ENCODE results near the gene PLCB1. TPM values are rescaled to one million over a fixed set of nuclear protein-coding genes. Genes with fewer than 3 reads are reported as not detected.
A peak's percentile ranks its signal among the peaks of the same experiment; 100 is the strongest.

The PLCB1 gene
- total and polyA plus RNA-seq, 4 donors, result 1.6 to 43.8 (median 6.1) TPM

- WGBS, 2 donors, result 44 to 81% methylated on average over 2 of the region's 2 CpGs
- no peak for DNase-seq
- no peak for TF ChIP-seq CTCF (IDR thresholded peaks at IDR 0.05; ENCODE audit: control extremely low read depth, extremely low read depth)
These were observed 671.0 kb downstream of the PLCB1 start for GRCh38 chr20:8803065-8803464.

GRCh38 chr20:8803941-8804340, 671.9 kb downstream of the PLCB1 start:
- no peak for DNase-seq
- H3K9ac ChIP-seq (ENCODE audit: insufficient read depth in 1 of 2, low read length in 2 of 2), result no peak overlapping the region
- 91 to 92% methylated on average over 6 of the region's 6 CpGs for WGBS, 2 donors
- H3K4me1 ChIP-seq (ENCODE audit: control insufficient read depth in 5 of 5, insufficient read depth in 5 of 5, low read length in 5 of 5), result peaks cover 0 to 3% (median 0%) of the 10 kb centered on the region in 5 donors
- no peak for ATAC-seq (ENCODE audit: insufficient read depth, low FRiP score)
- H3K4me3 ChIP-seq, result no peak overlapping the region
- no peaks in the 10 kb centered on the region for H3K9me3 ChIP-seq (ENCODE audit: control insufficient read depth in 4 of 4, insufficient read depth in 3 of 4, low read length in 3 of 4)
- no peak overlapping the region for H3K27ac ChIP-seq (ENCODE audit: low read depth in 1 of 2, low read length in 1 of 2)
- no peaks in the 10 kb centered on the region for H3K27me3 ChIP-seq (ENCODE audit: control insufficient read depth in 3 of 3, insufficient read depth in 3 of 3, low read length in 2 of 3)
- no peak for TF ChIP-seq CTCF (IDR thresholded peaks at IDR 0.05; ENCODE audit: control extremely low read depth, extremely low read depth)
- no peaks in the 10 kb centered on the region for H3K36me3 ChIP-seq (ENCODE audit: control insufficient read depth in 4 of 4, insufficient read depth in 4 of 4, low read length in 4 of 4)

More at GRCh38 chr20:8803065-8803464, 671.0 kb downstream of the PLCB1 start:
- Histone ChIP-seq H3K9ac (ENCODE audit: insufficient read depth in 1 of 2, low read length in 2 of 2) (no peak overlapping the region), H3K9me3 (ENCODE audit: control insufficient read depth in 4 of 4, insufficient read depth in 3 of 4, low read length in 3 of 4) (no peaks in the 10 kb centered on the region), H3K27me3 (ENCODE audit: control insufficient read depth in 3 of 3, insufficient read depth in 3 of 3, low read length in 2 of 3) (no peaks in the 10 kb centered on the region), H3K36me3 (ENCODE audit: control insufficient read depth in 4 of 4, insufficient read depth in 4 of 4, low read length in 4 of 4) (no peaks in the 10 kb centered on the region), H3K27ac (ENCODE audit: low read depth in 1 of 2, low read length in 1 of 2) (peak overlapping the region in 1 of 2 donors; percentile 18), H3K4me3 (no peak overlapping the region), H3K4me1 (ENCODE audit: control insufficient read depth in 5 of 5, insufficient read depth in 5 of 5, low read length in 5 of 5) (peaks cover 0 to 3% (median 0%) of the 10 kb centered on the region in 5 donors)
- no peak for ATAC-seq (ENCODE audit: insufficient read depth, low FRiP score)

- ATAC-seq (ENCODE audit: insufficient read depth, low FRiP score) (no peak), DNase-seq (no peak)
- H3K4me3 ChIP-seq, result no peak overlapping the region
- H3K27me3 ChIP-seq (ENCODE audit: control insufficient read depth in 3 of 3, insufficient read depth in 3 of 3, low read length in 2 of 3), result no peaks in the 10 kb centered on the region
- no peaks in the 10 kb centered on the region for H3K36me3 ChIP-seq (ENCODE audit: control insufficient read depth in 4 of 4, insufficient read depth in 4 of 4, low read length in 4 of 4)
- no peak overlapping the region for H3K9ac ChIP-seq (ENCODE audit: insufficient read depth in 1 of 2, low read length in 2 of 2)
- WGBS, 2 donors, result 81 to 93% methylated on average over 6 of the region's 6 CpGs
- no peak for TF ChIP-seq CTCF (IDR thresholded peaks at IDR 0.05; ENCODE audit: control extremely low read depth, extremely low read depth)
- no peak overlapping the region for H3K27ac ChIP-seq (ENCODE audit: low read depth in 1 of 2, low read length in 1 of 2)
- H3K9me3 ChIP-seq (ENCODE audit: control insufficient read depth in 4 of 4, insufficient read depth in 3 of 4, low read length in 3 of 4), result no peaks in the 10 kb centered on the region
- peaks cover 0 to 3% (median 0%) of the 10 kb centered on the region in 5 donors for H3K4me1 ChIP-seq (ENCODE audit: control insufficient read depth in 5 of 5, insufficient read depth in 5 of 5, low read length in 5 of 5)
These were observed 673.8 kb downstream of the PLCB1 start for GRCh38 chr20:8805737-8806442.
